Stimulated activated CD4-positive, alpha-beta T cell treated with anti-CD3 and anti-CD28 coated beads, Interleukin-4, amount 100 ng/mL, for 24 hours (primary cell): Measurements from ENCODE around the gene PLXNB2.

Experiments used
- DNase-seq: peaks from one replicate; pipeline ENCODE4 v3.0.0-alpha.2; 2020

The PLXNB2 gene

GRCh38 chr22:50225200-50225969 lies 82.1 kb downstream of the PLXNB2 start:
- no peak for DNase-seq
